ENCODE data around the gene GNPTG.

GNPTG gene

GRCh38 chr16:1401758-1402154 is 50.0 kb downstream of the GNPTG start:
- no peak for DNase-seq

DNA sequence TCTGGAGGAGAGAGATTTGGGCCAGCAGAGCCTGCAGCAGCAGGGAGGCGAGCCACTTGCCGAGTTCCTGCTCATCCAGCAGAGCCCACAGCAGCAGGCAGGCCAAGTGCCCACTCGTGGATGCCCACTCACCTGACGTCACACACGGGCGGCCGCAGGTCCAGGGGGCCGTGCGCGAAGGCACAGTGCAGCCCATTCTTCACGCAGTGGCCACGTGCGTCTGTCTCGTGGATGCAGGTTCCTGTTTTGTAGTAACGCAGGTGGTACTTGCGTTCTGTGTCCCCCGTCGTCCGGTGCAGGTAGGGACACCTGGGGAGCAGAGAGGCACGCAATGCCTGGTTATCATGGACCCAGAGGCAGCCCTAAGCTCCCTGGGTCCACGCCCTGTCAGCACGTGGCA is 51.3 kb downstream of the GNPTG start:
- DNase-seq: no peak

DNA sequence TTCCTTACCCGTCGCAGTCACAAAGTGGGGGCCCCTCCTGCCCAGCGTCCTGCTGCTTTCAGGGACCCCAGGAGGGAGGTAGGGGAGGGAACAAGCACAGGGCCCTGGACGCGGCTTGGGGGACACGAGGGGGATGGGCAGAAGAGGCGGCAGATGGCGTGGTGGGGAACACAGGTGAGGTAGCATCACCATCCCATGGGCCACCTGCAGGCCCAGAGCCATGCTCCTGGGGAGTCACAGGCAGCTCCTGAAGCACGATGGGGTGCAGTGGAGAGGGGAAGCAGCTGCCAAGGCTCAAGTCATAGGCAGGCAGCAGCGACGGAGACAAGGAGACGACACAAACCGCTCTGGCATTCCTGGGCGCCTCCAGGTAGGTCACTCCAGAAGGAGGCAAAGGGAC is 52.0 kb downstream of the GNPTG start:
- no peak for DNase-seq

DNA sequence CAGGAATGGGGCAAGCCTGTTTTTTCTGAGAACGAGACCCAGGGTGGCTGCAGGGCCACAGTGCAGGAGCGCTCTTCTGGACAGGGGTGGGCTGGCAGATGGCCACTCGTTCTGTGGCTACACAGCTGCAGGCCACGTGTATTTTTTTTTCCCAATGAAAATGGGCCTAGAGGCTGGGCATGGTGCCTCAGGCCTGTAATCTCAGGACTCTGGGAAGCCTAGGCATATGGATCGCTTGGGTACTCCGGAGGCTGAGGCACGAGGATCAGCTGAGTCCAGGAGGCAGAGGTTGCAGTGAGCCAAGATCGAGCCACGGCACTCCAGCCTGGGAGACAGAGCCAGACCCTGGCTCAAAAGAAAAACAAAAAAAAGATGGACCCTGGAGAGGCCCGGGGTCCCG is 56.0 kb downstream of the GNPTG start:
- no peak for DNase-seq

DNA sequence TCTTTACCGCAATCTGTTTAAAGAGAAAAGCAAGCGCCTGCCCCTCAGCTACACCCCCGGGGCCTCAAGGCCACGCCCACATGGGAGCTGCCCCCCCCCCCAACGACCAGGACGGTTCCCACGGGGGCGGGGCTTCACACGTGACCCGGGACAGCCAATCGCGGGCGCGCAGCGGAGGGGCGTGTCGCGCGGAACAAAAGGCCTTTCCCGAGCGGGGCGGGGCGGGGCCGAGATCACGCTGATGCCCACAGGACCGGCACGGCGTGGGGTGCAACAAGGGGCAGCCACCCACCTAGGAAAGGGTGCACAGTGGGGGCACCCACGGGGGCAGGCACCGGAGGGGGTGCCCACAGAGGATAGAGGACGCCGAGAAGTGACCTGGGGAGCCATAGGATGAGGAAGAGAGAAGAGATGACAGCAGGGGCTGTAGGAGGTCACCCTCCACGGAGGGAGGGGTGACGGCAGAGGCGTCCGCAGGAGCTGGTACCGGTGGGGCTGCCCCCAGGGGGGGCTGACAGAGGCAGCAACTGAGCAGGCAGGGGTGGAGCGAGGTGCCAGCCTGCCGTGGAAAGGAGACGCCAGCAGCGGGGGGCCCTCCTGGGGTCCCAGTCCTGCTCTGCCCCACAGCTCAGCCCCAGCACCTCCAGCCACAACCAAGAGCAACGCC is 56.6 kb downstream of the GNPTG start:
- DNase-seq: peak; percentile 31

- no peak for DNase-seq
Measured at GRCh38 chr16:1412847-1413246, 61.1 kb downstream of the GNPTG start.
